Measurements from ENCODE around the gene WDR20.

The WDR20 gene

DNA sequence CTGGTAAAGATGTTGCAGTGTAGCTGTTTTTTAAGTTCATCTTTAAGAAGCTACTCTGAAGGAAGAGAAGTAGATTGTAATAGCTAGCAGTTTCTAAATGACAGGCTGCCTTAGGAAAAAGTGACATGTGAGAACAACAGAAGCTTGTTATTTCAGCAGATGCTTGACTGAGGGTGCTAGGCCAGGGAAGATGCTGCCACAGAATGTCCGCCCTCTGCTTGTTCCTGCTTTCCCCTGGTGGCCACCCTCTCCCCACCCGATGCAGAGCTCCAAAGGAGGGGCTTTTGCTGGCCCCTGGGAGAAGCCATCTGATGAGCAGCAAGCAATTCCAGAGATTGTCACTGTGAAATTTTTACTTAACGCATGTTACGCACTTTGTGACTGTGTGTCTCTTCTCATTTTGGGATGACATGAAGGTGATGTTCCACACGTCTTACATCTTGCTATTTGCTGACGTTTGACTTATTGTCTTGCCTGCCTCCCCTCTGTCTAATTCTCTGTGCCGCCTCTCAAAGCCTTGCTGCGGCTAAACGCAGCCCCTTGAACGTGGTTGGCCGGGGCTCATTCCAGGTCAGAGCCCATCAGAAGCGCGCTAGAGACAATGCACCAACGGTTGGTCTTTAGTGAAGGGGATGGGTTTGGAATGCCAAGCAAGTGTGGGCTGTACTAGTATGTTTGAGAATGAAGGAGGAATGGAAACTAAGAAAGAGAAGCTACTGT, 44.8 kb downstream of the WDR20 start:
- Histone ChIP-seq H3K9me2 (replicated peaks; ENCODE audit: insufficient read depth, low read length) (no peaks in the 10 kb centered on the region), H3K27me3 (replicated peaks; ENCODE audit: insufficient read depth, low read length) (no peaks in the 10 kb centered on the region), H3K4me1 (ENCODE audit: low read length) (no peaks in the 10 kb centered on the region), H3K4me3 (ENCODE audit: low read length) (no peak overlapping the region), H3F3A (ENCODE audit: insufficient read depth, low read length) (no peaks in the 10 kb centered on the region; the same call in 1 of the 2 replicates), H2AFZ (ENCODE audit: low read length) (no peak overlapping the region), H3K9ac (ENCODE audit: low read length) (no peak overlapping the region), H3K27ac (ENCODE audit: low read length) (no peak overlapping the region), H3K36me3 (replicated peaks; ENCODE audit: insufficient read depth, low read length) (no peaks in the 10 kb centered on the region), H3K79me2 (ENCODE audit: low read length) (peaks cover 45% of the 10 kb centered on the region), H4K20me1 (ENCODE audit: insufficient read depth, low read length) (no peaks in the 10 kb centered on the region), H3K4me2 (ENCODE audit: low read depth, low read length) (no peak overlapping the region), H3K9me3 (replicated peaks; ENCODE audit: insufficient read depth, low read length) (no peaks in the 10 kb centered on the region)
- no peak for DNase-seq
- TF ChIP-seq EZH2 (optimal IDR thresholded peaks at IDR 0.05; ENCODE audit: low read depth, low read length) (no peak), EZH2phosphoT487 (IDR thresholded peaks at IDR 0.05; ENCODE audit: low read length) (no peak)
- TF ChIP-seq, protein P1, sequence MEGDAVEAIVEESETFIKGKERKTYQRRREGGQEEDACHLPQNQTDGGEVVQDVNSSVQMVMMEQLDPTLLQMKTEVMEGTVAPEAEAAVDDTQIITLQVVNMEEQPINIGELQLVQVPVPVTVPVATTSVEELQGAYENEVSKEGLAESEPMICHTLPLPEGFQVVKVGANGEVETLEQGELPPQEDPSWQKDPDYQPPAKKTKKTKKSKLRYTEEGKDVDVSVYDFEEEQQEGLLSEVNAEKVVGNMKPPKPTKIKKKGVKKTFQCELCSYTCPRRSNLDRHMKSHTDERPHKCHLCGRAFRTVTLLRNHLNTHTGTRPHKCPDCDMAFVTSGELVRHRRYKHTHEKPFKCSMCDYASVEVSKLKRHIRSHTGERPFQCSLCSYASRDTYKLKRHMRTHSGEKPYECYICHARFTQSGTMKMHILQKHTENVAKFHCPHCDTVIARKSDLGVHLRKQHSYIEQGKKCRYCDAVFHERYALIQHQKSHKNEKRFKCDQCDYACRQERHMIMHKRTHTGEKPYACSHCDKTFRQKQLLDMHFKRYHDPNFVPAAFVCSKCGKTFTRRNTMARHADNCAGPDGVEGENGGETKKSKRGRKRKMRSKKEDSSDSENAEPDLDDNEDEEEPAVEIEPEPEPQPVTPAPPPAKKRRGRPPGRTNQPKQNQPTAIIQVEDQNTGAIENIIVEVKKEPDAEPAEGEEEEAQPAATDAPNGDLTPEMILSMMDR (IDR thresholded peaks at IDR 0.05; ENCODE audit: low read length) = no peak

DNA sequence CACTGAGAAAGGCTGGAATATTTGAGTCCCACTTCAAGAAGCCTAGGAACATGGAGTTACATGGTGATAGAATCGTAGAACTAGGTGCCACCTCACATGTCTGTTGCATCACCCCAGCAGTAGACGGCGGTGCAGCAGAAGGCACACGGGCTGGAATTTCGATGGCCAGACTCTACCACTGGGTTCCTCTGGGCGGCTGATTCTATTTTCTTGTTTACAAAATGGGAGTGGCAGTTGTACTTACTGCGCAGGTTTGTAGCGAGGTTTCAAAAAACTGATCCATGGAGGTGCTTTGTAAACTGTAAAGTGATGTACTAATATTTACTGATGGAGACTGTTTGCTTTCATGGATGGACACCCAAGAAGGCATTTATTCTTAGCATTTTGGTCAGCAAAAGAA, 45.7 kb downstream of the WDR20 start:
- no peaks in the 10 kb centered on the region for H3K9me3 ChIP-seq (replicated peaks; ENCODE audit: insufficient read depth, low read length)
- TF ChIP-seq, protein P1 (IDR thresholded peaks at IDR 0.05; ENCODE audit: low read length) = no peak
- TF ChIP-seq EZH2 (optimal IDR thresholded peaks at IDR 0.05; ENCODE audit: low read depth, low read length) = no peak
- no peak for TF ChIP-seq EZH2phosphoT487 (IDR thresholded peaks at IDR 0.05; ENCODE audit: low read length)
- H3K9ac ChIP-seq (ENCODE audit: low read length) = no peak overlapping the region
- no peaks in the 10 kb centered on the region for H4K20me1 ChIP-seq (ENCODE audit: insufficient read depth, low read length)
- no peak overlapping the region for H3K4me3 ChIP-seq (ENCODE audit: low read length)
- H3K4me1 ChIP-seq (ENCODE audit: low read length) = no peaks in the 10 kb centered on the region
- H3K36me3 ChIP-seq (replicated peaks; ENCODE audit: insufficient read depth, low read length) = no peaks in the 10 kb centered on the region
- no peak overlapping the region for H3K4me2 ChIP-seq (ENCODE audit: low read depth, low read length)
- no peak overlapping the region for H3K27ac ChIP-seq (ENCODE audit: low read length)
- DNase-seq = no peak
- H3K79me2 ChIP-seq (ENCODE audit: low read length) = peaks cover 45% of the 10 kb centered on the region
- H2AFZ ChIP-seq (ENCODE audit: low read length) = no peak overlapping the region
- no peaks in the 10 kb centered on the region; the same call in 1 of the 2 replicates for H3F3A ChIP-seq (ENCODE audit: insufficient read depth, low read length)
- H3K27me3 ChIP-seq (replicated peaks; ENCODE audit: insufficient read depth, low read length) = no peaks in the 10 kb centered on the region
- no peaks in the 10 kb centered on the region for H3K9me2 ChIP-seq (replicated peaks; ENCODE audit: insufficient read depth, low read length)

DNA sequence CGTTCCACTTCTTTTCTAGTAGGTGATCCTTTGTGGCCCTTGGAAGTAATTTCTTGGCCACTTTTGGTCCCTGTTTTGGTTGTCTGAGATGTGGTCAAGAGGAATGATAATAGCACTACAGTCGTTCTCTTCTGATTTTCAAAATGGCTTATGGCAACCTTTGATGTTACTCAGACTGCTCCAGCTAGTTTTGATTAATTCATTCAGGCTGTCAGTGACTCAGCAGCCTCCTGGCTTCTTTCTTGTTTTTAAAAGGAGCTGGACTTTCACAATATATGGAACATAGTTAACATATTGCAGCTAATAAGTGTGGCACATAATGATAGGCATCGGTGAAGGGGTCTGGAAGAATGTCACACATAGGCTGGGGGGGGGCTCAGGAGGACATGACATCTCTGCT, 47.3 kb downstream of the WDR20 start:
- no peak overlapping the region for H3K27ac ChIP-seq (ENCODE audit: low read length)
- TF ChIP-seq, protein P1 (IDR thresholded peaks at IDR 0.05; ENCODE audit: low read length) = no peak
- no peak for TF ChIP-seq EZH2 (optimal IDR thresholded peaks at IDR 0.05; ENCODE audit: low read depth, low read length)
- no peak for TF ChIP-seq EZH2phosphoT487 (IDR thresholded peaks at IDR 0.05; ENCODE audit: low read length)
- no peak overlapping the region for H2AFZ ChIP-seq (ENCODE audit: low read length)
- H3F3A ChIP-seq (ENCODE audit: insufficient read depth, low read length) = no peaks in the 10 kb centered on the region
- DNase-seq = no peak
- H3K36me3 ChIP-seq (replicated peaks; ENCODE audit: insufficient read depth, low read length) = no peaks in the 10 kb centered on the region
- no peaks in the 10 kb centered on the region for H3K27me3 ChIP-seq (replicated peaks; ENCODE audit: insufficient read depth, low read length)
- H3K4me3 ChIP-seq (ENCODE audit: low read length) = no peak overlapping the region
- no peak overlapping the region for H3K4me2 ChIP-seq (ENCODE audit: low read depth, low read length)
- H3K9me2 ChIP-seq (replicated peaks; ENCODE audit: insufficient read depth, low read length) = no peaks in the 10 kb centered on the region
- H3K79me2 ChIP-seq (ENCODE audit: low read length) = peaks cover 44% of the 10 kb centered on the region
- H3K4me1 ChIP-seq (ENCODE audit: low read length) = no peaks in the 10 kb centered on the region
- H3K9me3 ChIP-seq (replicated peaks; ENCODE audit: insufficient read depth, low read length) = no peaks in the 10 kb centered on the region
- no peak overlapping the region for H3K9ac ChIP-seq (ENCODE audit: low read length)
- H4K20me1 ChIP-seq (ENCODE audit: insufficient read depth, low read length) = no peaks in the 10 kb centered on the region

All from MM.1S (cell line).